ENCODE results near the gene RFTN1.

The RFTN1 gene

DNA sequence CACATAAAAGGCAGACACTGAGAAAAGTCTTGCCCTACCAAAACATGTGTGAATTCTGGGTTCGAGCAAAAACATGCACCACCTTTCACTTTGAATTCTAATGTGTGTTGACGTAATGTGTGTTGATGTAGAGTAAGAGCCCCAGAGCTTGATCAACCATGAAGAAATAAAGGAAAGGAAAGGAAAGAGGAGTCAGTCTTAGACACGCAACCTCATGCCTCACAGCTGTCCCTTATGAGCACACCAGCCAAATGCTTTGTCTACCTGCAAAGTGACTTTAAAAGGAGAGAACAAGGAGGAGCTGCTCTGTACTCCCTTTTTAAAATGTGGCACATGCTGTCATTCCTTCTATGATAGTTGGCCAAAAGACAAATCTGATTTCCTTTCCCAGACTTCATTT lies 80.8 kb downstream of the RFTN1 start:
- no peak for DNase-seq (ENCODE audit: low spot score)

DNA sequence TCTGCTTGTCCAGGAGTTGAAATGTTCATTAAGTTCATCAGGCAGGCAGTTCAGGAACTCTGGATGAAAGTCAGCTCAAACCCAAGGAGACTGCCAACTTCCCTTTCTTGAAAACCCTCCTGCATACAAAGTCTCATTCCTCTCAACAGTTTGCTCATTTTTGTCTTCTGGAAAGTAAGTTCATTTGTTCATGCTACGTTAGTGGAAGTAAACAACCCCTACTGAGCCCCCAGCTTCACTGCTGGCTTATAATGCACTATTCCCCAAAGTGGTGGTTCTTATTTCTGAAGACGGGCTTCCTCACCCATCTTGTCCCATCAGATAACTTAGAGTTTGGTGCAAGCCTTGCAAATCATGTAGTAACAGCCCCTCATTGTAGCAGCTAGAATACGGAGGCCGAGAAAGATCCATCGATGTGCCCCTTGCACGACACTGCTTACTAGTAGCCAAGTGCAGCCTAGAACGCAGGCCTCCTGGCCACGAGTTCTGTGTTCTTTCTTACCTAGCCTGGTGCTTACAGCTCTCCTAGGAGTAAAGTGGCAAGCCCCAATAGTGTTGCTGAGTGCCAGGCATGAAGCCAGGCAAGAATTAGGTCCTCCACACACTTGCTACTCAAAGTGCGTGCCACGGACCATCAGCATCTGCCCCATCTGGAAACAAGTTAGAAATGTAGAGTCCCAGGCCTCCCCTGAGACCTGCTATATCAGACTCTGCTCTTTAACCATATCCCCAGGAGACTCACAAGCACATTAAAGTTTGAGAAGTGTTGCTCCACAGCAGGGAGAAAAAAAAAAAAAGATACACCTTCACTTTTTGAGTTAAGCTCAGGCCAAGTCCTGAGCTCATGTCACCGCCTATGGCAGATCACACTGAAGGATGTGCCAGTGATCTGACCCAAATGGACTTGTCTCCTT lies 82.5 kb downstream of the RFTN1 start:
- DNase-seq (ENCODE audit: low spot score): no peak

DNA sequence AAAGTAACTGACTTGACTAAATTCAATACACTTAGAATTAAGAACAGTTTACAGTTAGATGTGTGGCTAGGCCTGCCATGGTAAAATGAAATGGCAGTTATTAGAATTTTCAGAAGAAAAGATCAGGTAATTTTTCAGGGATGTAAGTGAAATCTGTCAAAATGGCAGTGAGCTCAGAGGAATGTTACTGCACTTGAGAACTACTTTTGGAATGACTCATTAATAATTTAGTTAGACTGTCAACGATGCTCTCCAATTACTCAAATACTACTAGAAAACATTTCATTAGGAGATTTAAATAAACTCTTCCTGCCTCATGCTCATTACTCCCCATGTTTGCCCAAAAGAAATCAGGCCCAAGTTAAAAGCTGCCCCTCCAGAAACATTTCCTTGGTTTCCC lies 84.4 kb downstream of the RFTN1 start:
- no peak for DNase-seq (ENCODE audit: low spot score)

DNA sequence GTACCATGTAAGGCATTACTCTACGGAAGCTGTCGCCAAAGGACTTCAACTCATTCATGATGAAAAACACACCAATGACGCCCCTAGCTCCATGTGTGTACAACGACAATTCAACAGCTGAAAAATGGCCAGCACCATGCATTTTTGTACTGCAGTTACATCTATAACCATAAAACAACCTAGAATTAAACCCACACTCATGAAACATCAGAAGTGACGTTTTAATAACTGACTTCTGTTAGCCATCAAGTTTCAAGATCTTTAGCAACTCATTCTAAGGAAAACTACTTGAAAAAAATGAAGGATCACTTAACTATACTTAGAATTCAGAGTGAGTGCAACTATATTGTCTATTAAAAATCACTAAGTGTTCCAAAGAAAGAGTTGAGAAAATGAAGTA lies 84.9 kb downstream of the RFTN1 start:
- no peak for DNase-seq (ENCODE audit: low spot score)

DNA sequence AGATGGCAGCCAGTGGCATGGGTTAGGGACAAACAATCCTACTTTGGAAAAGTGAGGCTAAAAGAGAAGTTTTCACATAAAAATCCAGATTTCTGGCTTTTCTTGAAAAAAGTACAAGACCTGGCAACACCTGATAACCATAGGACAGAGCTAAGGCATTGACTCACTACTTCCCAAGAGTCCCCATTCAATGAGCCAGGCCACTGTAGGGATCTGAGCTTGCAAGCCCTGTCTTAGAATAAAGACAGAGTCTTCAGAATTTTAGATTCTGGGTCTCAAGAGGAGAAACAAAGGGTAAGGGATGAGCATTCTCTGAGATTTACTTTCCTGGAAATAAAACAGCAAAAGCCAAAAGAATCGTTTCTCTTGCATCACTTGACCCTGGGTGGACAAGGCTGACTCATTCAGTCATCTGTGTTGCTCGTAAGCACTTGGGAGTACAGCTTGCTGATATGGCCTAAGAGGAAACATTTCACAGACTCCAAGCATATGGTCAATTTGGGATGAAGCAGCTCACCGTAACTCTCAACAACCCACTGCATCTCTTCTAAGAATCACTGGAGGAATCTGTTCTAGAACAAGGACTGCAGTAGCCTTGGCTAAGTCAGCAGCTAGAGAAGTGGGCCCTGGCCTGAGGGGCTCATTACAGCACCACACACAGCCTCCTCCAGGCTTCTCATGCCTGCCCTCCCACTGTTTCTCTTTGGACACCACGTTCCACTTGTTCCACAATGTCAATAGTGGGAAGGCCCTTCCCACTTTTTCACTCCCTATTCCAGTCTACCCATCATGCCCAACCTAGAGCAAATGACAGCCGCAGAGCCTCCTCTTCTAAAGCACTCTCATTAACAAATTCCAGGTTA lies 86.2 kb downstream of the RFTN1 start:
- no peak for DNase-seq (ENCODE audit: low spot score)

DNA sequence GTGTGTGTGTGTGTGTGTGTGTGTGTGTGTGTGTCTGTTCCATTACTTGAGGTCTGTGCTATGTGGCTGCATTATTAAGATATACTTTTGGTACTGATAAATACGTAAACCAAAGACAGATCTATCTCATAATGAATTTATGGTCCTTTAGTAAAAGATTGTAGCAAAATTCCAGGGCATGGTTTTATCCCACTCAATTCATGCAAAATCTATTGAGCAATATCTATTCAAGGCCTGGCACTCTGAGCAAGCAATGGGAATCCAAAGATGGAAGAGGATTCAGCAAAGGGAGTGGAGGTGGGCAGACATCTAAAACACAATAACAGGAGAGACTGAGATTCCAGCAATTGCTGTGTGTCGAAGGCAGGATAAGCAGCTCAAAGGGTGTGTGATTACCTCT lies 86.8 kb downstream of the RFTN1 start:
- no peak for DNase-seq (ENCODE audit: low spot score)

DNA sequence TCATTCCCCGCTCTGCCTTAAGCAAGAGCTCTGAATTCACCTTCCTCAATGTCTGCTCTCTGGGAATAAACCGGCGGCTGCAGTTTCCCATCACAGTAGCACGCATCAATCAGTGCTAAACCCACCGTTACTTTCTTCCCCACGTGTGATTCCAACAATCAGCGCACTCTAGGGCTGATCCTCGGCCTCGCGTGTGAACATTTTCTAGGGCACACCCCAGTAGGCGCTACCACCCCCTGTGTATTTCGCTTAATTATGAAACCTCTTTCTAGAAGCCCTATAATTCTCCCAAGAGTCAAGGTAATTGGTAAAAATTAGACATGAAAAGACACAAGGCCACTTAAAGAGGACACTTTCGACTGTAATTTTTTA lies 87.5 kb downstream of the RFTN1 start:
- DNase-seq (ENCODE audit: low spot score): no peak

DNA sequence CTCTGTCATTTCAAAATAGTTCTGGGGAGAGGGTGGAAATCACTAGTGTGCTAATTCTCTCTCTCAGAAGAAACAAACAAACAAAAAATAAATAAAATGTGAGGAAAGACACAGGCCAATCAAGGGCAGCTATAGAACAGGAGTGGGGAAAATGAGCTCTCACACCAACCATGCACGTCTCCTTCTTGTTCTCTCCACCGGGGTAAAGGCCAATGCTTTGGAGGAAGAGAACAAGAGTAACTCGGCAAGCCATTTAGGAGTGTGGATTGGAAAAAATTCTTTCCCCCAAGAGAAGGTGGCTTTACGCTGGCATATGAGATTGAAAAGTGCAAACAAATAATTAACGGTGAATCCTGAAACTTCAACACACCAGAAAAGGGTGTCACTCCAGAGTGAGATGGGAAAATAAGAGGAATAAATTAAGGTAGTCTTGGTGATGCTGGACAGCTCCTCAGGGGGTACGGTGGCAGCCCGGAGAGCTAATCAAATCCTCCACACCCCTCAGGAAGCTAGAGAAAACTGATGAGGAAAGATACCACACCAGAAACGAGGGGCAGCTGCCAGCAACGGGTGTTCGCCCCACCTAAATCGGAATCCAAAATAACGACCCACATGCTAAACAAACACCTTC lies 88.0 kb downstream of the RFTN1 start:
- DNase-seq (ENCODE audit: low spot score): no peak

DNA sequence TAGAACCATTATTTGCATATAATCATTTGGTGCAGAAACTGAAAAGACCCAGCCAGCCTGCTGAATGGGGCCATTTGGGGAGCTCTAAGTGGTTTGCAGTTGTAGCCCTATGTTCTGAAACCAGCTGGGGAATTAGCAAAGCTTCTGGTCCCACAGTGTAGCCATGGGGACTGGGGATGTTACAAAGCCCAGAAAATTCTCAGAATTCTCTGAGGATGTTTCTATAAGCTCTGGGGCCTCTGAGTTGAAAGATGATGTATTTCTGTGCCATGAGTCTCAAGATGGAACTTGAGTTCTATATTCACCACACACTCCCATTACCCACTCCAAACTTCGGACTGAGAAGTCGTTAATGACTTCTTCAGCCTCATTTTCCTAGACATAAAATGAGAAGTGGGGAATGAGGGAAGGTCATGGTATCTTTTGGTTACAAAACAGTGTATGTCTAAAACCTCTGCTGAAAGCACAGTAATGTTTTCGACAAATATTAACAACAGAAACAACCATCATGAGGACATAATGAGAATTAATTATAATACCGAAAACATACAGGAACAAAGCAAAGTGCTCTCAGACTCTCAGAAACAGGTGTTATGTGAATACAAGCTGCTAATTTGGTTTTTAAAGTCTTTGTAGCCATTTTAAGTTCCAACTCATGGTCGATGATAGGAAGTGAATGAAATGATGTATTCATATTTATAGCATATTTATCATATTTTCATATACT lies 89.4 kb downstream of the RFTN1 start:
- DNase-seq (ENCODE audit: low spot score): no peak

DNA sequence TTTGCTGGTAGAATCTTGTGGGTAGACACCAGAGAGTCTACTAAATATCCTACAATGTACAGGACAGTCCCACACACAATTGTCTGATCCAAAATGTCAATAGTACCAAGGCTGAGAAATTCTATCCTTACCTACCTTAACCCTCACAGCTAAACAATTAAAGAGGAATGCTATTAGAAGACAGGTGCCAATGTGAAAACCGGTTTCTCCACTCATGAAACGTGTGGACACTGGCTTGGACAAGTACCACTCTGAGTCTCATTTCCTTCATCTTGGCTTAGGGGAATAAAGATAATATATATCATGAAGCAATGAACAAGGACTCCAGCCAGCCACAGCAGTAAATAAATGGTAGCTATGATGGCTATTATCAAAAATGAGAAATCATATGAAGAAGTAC lies 90.2 kb downstream of the RFTN1 start:
- DNase-seq (ENCODE audit: low spot score): no peak

DNA sequence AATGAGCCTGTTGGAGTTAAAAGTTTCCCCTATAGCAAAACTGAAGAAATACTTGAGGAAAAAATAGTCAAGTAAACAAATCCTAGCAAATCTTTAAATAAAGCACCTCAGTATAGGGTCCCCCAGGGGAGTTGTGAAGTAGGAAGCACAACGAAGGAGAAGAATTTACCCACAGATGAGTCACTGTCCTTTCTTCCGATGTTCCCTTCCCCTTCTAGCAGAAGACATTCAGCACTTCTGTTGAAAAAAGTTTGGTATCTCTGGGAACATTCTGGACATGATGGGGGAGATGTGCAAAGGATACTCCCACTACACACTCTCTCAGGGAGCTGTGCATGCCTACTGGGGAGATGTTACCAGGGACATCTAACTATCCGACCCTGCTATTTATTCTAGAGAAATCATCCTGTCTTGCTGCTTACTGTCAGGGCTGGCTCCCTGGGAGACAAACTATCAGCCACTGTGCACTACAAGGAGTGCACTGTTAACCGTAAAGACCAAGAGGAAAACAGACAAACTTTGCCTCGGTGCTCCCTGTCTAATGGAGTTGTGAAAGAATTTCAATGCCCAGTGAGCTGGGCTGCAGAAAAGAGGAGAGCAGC lies 93.8 kb downstream of the RFTN1 start:
- DNase-seq (ENCODE audit: low spot score): no peak

DNA sequence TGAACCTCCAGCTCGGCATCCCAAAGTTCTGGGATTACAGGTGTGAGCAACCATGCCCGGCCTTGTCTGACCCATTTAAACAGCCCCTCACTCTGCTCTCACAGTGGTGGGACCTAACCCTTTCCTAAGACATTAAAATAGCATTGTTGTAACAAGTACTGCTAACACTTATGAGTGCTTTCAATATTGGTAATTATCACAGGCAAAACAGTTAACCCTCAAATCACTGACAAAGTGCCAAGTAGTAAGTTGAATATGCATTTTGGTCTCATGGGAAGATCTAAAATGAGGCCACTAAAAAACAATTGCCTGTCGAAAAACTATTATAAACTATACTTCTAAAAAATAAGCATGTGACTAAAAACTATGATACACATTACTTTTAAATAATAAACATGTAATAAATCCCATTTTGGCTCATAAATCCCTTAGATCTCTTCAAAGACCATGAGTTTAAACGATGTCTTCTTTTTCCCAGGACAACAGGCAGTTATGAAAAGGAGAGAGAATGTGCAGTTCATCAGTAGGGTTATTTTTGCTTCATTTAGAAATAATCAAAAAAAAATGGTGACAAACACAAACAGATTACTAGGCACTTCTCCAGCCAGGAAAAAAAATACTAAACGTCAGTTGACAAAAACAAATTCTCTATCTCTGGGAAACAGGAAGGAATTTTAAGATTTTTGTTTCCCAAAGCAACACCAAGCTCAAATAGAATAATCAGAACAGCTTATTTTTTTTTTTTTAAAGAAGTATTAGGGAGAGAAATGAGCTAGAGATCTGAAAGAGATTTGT lies 95.4 kb downstream of the RFTN1 start:
- DNase-seq (ENCODE audit: low spot score): no peak

DNA sequence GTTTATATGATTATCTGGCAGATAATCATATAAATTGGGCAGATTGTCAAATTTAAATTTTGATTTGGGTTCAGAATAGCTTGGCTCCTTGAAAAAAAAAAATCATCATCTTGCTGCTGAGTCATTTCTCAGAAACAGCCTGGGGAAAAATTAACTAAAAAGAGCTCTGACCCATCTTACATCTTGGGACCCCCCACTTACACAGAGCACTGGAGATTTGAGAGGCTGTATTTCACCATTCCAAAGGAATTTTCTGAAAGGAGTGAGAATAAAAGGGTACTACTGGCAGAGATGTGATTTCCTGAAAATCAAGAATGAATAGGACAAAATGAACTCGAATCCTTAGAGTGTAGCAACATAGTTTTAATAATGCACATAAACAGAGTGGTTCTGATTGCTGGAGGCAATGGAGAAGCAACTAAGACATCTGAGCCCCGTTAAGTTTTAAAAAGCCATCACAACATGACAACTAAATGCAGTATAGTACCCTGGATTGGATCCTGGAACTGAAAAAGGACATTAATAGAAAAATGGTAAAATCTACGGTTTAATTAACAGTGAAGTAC lies 97.5 kb downstream of the RFTN1 start:
- DNase-seq (ENCODE audit: low spot score): no peak

DNA sequence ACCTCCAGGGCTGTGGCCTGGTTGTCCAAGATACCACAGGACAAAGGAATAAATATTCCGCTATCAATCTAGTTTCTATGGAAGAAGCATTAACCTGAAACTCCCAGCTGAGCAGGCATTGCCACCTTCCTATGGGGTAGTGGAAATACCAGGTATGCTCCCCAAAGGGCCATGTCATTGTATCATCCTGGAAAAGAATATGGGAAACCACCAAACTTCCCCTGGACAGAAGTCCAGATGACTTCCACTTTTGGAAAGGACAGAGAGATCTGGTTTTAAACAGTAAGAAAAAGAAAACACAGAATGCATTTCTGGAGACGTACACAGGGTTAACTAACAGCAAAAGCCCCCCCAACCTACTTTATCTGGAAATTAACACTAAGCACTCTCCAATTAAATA lies 100.2 kb downstream of the RFTN1 start:
- no peak for DNase-seq (ENCODE audit: low spot score)

DNA sequence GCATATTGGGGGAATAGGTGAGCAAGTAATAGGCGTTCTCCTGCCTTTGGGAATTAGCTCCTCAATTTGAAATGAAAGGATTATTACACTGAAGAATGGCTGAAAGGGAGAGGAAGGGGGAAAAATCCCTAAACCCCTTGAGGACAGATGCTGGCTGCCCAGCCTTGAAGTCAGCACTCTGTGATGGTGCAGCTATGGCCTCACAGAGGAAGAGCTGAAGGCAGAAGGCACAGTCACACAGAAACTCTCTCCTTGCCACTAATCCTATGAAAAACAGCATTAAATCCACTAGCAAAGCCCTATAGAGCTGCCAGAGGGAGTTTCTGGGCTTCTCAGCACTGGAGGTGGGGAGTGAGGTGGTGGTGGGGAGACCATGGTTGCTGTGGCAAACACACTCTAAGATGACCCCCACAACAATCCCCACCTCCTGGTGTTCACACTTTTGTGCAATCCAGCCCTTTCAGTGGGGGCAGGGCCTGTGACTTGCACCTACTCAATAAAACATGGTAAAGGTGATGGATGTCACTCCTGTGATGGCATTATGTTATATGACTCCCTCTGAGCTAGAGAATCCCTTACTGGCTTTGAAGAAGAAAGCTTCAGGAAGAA lies 101.2 kb downstream of the RFTN1 start:
- DNase-seq (ENCODE audit: low spot score): no peak

DNA sequence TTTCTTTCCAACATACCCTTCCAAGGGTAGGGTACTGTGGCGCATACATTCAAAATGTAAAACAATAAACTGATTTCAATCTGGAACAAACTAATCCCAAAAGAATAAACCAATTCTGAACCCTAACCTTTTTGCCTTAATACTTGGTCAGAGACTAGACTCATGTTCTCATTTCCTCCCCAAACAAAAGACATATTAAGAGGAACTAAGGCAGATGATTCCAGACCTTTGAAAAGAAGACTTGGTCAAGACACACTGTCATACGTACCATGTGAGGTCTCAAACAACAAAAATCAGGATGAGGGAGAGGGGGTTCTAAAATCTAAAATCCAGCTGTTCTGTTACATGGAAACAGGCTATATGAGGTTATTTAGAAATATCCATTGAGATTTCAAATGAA lies 102.1 kb downstream of the RFTN1 start:
- DNase-seq (ENCODE audit: low spot score): no peak

DNA sequence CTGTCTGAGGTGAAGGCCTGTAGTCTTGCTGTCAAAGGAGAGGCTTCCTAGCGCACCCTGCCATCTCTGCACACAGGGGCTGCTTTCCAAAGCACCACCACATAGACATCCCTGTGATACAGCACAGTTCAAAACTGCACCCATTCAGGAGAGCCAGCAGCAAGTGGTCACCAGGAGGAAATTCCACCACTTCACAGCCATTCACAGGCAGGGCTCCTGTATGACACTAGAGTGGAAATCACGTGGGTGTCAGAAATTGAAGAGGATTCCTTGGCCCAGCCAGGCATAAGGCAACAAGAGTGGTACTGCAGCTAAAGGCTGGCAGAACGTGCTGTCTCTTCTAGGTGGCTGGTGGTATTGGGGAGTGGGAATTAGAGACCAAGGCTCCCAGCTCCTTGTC lies 102.8 kb downstream of the RFTN1 start:
- DNase-seq (ENCODE audit: low spot score): no peak

DNA sequence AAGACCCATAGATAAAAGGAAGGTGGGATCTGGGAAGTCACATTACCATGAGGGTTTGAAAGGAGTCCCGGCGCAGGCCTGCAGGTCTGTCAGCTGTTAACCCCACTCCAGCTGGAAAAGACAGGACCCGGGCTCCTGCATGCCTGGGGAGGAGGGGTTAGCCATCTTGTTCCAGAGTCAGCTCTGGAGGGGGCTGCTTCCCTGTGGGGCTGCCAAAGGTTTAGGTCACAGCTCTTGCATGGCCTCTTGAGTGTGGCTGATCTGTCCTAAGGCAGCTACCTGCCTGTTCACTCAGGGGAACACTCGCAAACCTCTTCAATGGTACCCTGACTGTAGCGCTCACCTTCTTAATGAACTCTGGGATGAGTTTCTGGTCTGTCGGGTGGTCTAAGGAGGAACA lies 104.5 kb downstream of the RFTN1 start:
- DNase-seq (ENCODE audit: low spot score): no peak

DNA sequence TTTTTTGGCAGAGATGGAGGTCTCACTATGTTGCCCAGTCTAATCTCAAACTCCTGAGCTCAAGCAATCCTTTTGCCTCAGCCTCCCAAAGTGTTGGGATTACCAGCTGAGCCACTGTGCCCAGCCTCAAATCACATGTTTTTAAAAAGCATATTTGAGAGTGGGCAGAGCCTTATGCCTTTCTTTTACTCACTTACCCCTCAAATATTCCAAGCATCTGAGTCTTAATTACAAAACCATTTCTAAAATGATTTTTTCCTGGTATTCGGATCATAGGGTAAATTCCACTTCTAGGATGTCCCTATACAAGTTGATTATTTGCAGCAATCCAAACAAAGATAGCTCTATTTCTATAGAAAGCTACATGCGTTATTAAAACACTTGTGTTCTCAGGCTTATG lies 106.1 kb downstream of the RFTN1 start:
- no peak for DNase-seq (ENCODE audit: low spot score)

DNA sequence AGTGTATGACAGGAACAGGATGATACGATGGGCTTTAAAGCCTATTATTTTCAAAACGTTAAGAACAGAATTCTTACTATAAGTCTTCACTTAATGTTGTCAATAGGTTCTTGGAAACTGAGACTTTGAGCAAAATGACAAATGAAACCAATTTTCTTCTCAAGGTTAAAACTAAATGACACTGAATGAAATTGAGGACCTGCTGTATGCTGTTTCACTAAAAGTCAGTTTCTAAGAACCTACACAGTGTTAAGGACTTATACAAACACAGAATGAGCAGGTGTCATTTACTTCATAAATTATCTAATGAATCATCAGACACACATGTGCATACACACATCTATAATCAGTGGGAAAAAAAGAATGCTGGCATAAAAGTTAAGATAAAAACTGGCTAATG lies 106.9 kb downstream of the RFTN1 start:
- no peak for DNase-seq (ENCODE audit: low spot score)
